Measurements from ENCODE around the gene LDB3.
A peak's percentile ranks its signal among the peaks of the same experiment; 100 is the strongest.

LDB3 gene

DNA sequence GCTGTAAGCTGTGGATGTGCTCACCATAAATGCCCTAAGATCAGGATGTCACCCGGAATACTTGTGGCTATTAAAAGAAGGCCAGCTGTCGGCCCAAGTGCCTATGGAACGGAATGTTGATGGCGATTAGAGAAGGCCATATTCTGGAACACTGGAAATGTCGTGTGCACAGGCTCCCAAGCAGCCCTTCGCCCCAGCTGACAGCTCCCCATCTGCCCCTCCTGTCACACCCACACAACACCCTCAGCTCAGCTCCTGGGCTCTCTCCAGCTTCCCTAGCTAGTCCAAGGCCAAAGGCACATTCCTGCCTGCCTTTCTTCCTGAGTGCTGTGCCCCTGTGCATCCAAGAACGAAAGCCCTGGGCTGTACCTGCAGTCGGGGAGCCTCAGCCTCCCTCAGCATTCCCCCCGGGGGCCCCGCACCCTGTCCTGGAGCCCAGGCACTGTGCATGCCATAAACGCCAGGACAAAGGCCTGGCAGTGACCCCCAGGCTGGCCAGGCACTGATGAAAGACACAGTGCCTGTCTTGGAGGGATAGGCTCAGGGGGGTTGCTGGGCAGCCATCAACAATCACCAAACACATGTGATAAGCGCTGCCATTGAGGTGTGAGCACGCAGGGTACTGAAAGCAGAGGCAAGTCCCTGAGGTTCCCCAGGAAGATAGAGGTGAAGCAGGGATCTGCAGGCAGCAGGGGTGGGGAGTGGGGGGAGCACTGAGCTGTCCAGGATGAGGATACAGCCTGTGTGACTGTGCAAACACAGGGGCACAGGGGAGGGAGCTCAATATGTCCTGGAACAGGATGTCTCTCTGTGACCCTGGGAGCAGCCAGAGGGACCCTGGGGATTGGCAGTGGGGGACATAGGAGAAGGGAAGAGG lies 3.7 kb upstream of the LDB3 start:
- peak in 5 of 51 donors; percentile 14 to 37 (median 24) for DNase-seq

DNA sequence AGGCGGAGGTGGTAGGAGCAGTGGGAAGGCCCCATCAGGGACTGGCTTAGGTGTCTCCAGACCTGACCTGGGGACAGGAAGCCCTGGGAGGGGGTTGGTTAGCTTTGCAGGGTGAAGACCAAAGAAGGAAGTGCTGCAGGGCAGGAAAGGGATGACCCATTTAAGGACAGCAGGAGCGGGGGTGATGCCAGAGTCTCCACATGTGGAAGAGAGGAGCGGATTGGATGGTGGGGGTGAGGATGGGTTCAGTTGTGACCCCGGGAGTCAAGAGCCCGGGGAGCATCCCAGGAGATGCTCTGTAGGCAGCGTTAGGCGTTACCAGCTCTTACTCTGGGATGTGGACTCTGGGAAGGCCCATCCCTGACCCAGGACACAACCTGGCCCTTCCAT lies 3.1 kb upstream of the LDB3 start:
- DNase-seq, result peak in 1 of 51 donors; percentile 34

DNA sequence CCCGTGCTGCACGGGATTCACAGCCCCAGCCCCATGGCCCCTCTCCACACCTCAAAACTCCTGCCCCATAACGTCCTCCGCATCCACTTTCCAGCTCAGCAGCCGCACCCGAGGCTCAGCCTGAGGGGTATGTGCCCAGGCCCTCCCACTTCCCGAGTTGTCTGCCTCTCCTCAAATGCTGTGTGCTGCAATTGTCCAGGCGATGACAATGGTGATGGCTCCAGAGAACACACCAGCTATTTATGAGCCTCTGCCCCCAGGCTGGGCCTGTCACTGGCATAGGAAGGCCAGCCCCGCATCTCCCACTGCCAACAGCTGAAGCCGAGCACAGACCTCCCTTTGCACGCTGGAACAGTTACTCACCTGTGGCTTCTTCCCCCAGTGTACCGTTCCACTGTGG lies 2.4 kb upstream of the LDB3 start:
- DNase-seq, result peak in 45 of 51 donors; percentile 8 to 93 (median 72)

DNA sequence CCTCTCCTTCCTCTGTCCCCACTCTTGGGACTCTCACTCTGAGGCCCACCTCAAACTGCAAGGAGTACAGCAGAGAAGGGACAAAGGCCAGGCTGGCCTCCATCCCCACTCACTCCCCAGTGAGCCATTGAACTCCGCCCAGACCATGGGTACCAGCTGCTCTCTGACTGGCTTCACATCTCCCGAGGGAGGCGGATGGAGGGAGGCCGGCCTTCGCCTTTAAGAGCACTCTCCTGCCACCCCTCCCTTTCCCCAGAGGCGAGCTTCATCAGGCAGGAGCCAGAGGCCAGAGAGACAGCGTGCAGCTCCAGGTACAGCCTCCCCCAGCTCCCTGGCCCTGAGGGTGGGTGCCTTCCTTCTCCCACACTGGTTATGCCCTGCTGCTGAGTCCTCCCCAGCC lies 1.8 kb upstream of the LDB3 start:
- peak in 30 of 51 donors; percentile 6 to 77 (median 50) for DNase-seq

- DNase-seq, result peak in 14 of 51 donors; percentile 13 to 66 (median 36)
Measured at GRCh38 chr10:86667421-86668181, 710 bp upstream of the LDB3 start.

- no peak for DNase-seq
Measured at GRCh38 chr10:86670290-86670811, 2.0 kb downstream of the LDB3 start.

- DNase-seq, result no peak
Measured at GRCh38 chr10:86670876-86671275, 2.6 kb downstream of the LDB3 start.

DNA sequence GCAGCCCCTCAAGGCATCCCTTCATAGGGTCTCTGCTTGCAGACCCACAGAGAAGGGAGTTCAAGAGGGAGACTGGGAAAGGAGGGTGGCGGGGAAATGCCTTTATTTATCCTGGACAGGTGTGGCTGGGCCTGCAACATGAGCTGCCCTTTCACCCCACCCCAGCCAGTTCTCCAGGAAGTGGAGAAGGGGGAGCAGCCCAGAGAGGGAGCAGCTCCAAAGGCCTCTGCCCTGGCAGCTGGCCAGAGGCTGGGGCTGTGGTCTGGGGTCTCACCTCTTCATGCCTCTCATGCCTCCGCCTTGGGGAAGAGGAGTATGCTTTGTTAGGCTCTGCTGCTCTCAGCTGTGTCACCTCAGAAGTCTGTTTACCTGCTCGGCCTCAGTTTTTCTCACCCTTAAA lies 3.1 kb downstream of the LDB3 start:
- no peak for DNase-seq

DNA sequence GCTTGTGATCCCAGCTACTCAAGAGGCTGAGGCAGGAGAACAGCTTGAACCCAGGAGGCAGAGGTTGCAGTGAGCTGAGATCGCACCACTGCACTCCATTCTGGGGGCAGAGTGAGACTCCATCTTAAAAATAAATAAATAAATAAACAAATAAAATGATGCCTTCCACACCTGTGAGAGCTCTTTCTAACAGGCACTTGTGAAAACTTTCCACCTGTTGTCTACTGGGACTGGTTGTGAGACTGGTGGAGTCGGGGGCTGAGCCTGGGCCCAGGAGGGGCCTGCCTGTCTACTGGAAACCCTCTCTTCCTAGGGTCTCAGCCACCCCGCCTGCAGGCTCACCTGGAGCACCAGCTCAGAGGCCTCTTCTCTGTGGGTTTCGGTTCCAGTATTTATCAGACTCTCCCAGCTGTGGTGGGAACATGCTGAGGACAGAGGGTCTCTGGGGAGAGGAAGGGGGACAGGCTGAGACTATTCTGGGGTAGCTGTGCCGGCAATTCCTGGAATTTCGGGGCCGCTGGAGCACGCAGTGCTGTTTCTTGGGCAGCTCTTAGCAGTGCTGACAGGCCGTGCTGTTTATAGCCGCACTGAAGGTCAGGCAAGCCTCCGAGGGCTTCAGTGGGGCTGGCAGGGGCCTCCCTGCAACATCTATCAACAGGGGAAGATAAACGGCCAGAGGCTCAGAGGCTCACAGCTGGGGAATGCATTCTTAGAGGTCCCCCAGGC lies 3.8 kb downstream of the LDB3 start:
- DNase-seq, result no peak

DNA sequence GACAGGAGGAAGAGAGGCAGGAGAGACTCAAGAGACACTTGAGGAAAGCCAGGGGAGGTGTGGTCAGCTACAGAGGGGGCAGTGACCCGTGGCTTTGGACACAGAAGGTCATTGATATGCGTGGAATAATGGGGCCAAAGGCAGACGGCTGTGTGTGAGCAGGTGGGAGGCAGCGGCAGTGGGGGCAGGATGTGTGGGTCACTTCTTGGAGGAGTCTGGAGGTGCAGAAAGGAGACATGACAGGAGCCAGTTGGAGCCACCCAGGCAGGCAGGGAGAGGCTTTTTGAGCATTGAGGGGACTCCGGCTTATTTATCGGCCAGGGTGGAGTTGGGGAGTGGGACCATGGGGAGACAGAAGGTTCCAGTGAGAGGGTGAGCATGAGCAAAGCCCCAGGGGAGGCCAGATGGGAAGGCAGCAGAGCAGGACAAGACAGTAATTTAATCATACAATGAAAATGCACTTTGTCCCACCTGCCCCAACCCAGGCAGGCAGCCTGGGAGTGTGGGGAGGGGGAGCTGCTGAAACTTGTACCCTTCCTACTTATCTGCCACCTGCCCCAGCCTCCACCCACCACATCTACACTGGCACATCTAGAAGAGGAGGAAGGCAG lies 5.0 kb downstream of the LDB3 start:
- DNase-seq, result no peak

DNA sequence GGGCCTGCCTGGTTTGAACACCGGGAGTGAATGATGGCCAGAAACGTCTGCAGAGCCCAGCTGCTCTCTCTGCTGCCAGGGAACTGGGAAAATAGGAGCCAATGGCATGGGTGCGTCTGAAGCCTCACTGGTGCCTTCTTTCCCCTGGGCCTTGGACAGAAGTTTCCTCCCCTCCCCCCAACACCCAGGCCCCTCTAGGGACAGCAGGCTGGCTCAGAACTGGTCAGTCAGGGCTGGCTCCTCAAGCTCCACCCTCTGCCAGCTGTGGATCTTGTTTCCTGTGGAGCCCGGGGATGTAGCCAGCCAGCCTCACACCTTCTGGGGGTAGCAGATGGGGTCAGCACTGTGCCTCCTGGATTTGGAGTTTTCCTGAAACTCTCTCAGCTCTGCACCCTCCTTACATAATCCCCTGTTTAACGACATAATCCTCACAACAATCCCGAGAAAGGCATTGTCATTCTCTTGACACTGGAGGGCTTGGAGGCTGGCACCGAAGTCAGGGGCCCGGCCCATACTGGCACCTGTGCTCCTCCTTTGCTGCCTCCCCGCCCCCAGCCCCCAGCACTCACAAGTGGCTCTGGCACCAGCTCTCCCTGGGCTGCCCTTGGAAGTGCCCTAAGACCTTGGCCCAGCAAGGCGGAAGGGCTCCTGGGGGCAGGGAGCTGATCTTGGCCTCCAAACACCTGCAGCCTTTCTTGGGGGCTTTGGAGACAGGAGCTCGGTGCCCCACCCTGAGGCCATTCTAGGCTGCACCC lies 5.7 kb downstream of the LDB3 start:
- peak in 26 of 51 donors; percentile 8 to 68 (median 32) for DNase-seq

GRCh38 chr10:86674912-86675311 lies 6.6 kb downstream of the LDB3 start:
- peak in 18 of 51 donors; percentile 10 to 52 (median 26) for DNase-seq

DNA sequence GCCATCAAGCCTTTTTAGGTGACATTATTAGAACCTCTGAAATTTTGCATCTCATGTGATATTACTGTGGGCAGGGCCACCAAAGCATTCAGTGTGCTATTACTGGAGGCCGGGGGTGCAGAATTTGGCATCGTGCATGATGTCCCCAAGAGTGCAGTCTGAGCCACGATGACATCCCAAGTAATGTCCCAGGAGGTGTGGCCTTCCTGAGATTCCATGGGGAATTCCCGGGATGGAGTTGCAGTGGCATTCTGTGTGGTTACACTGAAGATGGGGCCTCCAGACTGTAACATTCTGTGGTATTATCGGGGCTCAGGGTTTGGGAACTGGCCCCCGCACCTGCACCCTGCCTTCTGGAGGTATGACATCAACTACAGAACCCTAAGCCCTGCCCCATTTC lies 9.1 kb downstream of the LDB3 start:
- DNase-seq, result no peak

DNA sequence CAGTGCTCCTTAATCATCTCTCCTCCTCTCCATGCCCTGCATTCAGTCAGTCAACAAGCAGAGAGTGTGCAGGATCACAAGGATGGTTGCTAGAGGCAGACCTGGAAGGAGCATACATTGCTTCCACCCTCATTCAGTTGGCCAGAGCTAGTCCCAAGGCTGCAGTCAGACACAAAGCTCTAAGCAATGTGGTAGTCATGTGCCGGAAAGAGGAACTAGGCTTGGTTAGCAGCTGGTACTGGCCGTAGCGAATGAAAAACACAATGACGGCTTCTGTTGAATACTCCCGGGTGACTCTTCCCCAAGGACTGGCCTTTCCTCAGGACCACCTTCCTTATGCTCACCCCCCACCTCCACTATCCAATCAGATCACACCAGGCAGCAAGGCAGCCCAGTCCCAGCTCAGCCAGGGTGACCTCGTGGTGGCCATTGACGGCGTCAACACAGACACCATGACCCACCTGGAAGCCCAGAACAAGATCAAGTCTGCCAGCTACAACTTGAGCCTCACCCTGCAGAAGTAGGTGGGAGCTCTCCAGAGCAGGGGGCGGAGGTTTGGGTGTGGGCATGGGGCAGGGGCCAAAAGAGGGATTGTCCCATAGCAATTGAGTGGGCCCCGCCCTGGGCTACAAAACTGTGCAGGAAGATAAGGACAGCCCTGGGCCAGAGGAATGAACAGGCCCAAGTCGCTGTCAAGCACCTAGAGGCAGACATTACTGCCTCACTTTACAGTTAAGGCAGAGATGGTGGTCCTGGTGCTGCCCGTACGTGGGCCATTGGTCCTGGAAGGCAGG lies 10.9 kb downstream of the LDB3 start:
- peak in 17 of 51 donors; percentile 11 to 62 (median 27) for DNase-seq

GRCh38 chr10:86681047-86681446 lies 12.7 kb downstream of the LDB3 start:
- DNase-seq, result peak in 30 of 51 donors; percentile 8 to 75 (median 36)

DNA sequence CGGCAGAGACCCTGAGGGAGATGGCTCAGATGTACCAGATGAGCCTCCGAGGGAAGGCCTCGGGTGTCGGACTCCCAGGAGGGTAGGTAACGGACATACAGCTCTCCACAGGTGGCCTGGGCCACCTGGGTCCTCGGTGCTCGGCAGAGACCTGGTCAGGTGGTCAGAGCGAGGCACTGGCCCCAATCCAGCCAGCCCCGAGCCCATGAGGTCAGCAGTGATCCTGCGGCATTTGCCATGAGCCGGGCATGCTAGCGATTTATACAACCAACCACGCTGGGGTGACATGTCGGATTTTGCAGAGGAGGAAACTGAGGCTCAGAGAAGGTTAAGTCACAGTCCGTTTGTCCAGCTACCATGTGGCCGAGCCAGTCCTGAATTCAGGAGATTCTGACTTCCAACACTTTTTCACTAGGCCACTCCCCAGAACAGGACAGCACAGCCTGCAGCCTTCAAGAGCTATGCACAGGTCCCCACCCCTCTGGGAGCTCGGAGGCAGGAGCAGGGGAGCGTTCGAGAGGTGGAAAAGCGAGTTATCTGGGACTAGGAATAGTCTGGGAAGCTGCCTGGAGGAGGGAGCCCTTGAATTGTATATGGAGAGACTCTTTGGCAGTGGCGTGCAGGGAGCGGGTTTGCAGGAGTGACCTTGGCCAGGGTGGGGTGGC lies 13.5 kb downstream of the LDB3 start:
- DNase-seq, result no peak

DNA sequence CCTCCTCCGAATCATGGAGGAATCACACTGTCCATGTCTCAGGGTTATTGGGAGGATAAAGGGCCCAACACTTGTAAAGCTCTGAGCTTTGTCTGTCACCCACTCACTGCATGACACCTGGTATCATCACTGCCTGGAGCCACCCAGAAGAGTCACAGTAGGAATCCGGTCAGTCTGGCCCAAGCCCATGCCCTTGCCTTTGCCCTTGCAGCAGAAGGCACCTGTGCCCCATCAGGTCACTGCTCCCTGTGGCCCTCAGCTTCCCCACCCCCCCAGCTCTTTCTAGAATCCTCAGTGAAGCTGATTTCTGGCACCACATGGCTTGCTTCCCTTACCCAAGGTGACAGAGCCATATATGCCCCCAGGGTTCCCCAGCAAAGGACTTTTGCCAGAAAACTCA lies 14.4 kb downstream of the LDB3 start:
- no peak for DNase-seq

GRCh38 chr10:86684331-86685097 lies 16.2 kb downstream of the LDB3 start:
- peak in 17 of 51 donors; percentile 16 to 73 (median 28) for DNase-seq
